ENCODE data around the gene TMEM229A.
A peak's percentile ranks its signal among the peaks of the same experiment; 100 is the strongest.
"Not testable (repeated sequence)": the region's sequence is repeated elsewhere in the genome, so short reads cannot be mapped to it uniquely, and the experiment has no call there.

TMEM229A gene

DNA sequence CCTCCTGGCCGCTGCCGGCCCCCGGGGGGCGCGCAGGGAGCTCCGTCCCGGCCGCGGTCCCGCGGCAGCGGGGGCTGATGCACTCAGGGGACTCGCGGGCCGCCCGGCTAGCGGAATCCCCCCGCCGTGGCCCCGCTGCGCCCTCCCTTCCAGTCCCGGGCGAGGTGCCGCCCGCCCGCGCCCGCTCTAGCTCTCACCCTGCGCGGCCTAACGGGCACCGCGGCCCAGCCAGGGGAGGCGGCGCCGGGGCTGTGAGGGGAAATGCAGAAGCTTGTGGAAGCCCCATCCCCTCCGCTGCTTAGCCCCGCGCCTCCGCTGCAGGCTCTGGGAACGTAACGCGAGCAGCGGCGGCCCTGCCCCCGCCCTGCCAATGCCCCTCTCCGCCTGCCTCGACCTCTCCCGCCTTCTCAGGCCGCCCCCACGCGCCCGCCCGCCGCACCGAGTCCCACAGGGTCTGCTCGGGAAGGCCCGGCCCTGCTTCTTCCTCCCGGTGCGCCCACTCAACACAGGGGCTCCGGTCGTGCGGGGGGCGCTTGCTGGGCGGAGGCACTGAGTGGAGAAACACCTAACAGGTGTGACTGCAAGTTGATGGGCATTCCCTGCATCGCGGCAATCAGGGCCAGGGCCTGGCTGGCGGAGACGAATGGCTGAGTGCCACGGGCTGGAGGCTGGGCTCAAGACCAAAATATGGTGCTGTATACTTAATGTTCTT is 384 bp upstream of the TMEM229A start:
- DNase-seq = peak; percentile 58

DNA sequence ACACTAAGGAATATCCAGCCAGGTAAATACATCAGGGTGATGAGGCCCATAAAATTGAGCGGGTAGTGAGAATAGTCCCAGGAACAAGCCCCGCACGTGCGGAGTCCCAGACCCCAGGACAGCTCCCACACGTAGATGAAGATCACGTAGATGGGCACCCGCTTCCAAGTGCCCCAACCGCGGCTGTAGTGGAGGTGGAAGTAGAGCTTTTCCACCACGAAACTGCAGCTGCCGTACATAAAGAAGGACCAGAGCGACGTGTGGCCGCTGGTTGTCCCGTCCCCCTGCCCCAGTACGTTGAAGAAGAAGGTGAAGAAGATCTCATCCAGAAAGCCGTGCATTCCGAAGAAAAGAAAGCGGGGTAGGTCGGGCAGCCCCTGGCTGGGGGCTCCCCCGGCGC is 948 bp downstream of the TMEM229A start:
- DNase-seq = peak; percentile 67

DNA sequence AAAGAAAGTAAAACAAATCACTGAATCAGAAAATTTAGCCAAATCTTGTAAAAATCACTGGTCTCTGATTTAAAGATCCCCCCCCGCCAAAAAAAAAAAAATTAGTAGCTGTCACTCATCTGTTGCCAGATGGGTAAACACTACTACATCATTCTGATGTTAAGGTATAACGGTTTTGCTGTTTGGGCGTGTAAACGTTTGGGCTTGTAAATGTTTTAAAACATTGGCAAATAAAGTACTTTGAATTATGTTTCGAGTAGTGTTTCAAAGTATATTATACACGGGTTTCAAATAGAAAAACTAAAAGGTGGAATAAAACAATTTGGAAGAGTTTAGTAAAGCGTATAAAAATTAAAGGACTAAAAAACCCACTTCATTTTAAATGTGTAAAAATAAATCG is 1.5 kb downstream of the TMEM229A start:
- no peak for DNase-seq

DNA sequence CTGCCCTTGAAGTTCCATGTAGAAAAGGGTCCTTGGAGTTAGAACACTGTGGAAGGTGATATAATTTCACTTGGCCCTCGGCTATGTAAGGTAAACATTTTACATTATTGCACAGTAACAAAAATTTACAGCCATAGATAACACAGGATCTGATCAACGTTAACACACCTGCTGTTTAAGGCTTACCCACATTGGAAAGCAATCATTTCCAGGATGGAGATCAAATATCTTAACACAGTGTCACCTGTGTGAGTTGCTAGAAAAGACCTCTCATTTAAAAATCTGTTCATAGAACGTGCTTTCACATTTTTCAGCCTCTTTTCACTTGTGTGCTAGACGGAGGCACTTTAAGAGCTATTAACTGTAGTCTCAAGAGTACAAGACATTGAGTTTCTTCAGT is 1.9 kb downstream of the TMEM229A start:
- no peak for DNase-seq

DNA sequence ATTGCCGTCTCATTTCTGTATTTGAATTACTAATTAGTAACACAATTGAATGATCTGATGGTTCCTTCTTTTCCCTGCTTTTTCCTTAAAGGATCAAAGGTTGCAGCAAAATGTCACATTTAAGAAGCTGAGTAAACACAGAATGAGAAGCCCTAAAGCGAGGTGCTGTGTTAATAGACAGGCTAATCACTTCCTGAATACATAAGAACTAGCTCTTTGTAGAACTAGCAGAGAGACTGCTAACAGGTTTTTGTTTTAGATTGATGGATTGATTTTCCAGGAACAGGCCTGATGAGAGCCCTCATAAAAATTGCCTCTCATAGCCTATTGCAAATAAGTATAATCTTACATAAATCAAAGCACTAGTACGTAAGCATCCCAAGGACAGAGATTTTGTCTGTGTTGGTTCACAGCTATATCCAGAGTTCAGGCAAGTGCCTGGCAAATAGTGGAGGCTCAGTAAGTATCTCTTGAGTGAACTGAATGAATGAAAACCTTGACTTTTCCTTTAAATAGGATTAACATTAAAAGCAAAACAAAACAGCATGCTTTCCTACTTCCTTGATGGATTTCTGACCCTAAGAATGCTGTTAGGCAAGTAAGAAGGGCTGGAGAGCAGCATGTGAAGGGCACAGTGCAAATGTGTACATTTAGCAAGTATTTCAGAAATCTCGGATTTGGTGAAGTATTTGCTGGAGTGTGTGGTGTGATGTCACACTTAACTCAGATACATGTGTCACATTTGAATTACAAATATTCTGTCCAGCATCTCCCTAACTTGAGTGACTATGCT is 3.3 kb downstream of the TMEM229A start:
- no peak for DNase-seq

DNA sequence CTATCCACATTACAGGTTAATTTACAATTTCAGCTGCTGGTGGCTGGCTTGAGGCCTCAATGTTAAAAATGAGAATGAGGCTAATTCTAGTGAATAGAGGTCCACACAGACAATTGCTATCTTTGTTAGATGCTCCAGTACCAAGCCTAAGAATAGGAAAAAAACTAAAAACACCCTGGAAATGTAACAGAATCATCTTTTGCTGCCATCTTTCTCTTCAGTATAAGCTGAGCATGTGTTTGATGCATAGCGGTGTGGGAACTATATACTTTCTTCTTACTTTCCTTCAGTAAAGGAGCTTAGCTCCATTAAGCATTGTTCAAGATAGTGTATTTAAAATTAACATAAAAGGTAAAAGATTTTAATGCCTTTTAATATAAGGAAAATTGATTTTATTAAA is 5.6 kb downstream of the TMEM229A start:
- no peak for DNase-seq

DNA sequence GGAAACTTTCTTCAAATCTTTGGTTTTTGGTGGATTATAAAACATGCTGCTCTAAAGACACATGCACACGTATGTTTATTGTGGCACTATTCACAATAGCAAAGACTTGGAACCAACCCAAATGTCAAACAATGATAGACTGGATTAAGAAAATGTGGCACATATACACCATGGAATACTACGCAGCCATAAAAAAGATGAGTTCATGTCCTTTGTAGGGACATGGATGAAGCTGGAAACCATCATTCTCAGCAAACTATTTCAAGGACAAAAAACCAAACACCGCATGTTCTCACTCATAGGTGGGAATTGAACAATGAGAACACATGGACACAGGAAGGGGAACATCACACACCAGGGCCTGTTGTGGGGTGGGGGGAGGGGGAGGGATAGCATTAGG is 8.5 kb downstream of the TMEM229A start:
- not testable (repeated sequence) for DNase-seq

DNA sequence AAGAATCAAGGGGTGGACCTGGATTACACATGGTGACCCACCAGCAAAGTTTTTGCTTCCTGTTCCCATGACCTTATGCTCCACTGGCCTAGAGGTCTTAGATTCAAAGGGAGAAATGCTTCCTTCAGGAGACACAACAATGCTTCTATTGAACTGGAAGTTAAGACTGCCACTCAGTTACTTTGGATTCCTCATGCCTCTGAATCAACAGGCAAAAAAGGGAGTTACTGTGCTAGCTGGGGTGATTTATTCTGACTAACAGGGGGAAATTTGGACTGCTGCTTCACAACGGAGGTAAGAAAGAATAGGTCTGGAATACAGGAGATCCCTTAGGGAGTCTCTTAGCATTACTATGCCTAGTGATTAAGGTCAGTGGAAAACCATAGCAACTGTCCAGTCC is 10.3 kb downstream of the TMEM229A start:
- DNase-seq = no peak

DNA sequence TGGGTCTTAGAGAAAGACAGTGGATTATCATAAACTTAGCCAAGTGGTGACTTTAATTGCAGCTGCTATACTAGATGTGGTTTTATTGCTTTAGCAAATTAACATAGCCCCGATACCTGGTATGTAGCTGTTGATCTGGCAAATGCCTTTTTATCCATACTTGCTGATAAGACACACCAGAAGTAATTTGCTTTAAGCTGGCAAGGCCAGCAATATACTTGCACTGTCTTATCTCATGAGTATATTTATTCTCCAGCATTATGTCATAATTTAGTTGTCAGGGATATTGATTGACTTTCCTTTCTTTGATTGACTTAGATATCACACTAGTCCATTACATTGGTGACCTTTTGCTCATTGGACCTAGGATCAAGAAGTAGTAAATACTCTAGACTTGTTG is 12.8 kb downstream of the TMEM229A start:
- DNase-seq = no peak

DNA sequence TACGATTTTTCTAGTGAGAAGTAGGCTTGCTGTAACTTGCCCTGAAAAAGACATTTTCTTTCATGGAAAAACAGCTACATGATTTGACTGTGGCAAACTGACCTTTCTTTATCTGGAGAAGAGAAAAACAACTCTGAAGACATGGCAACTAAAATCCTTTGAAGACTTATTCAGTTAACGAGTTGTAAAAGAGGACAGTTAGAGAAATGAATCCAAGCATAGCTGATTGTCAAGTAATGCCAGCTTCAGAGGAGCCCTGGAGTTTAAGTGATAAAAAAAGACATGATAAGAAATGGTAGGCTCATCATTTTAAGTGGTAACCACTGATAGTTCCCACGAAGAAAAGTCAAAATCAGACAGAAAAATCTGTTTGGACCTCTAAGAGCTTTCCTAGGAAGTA is 19.6 kb downstream of the TMEM229A start:
- DNase-seq = no peak

DNA sequence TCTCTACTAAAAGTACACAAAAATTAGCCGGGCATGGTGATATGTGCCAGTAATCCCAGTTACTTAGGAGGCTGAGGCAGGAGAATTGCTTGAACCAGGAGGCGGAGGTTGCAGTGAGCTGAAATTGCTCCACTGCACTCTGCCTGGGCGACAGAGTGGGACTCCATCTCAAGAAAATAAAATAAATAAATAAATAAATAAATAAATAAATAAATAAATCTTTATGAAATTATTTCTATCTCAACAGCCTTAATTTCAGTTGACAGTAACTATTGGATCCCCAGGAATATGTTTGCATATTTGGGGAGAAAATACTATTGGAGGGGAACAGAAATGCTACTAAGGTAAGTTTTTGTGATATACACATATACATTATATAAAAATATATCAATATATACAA is 20.0 kb downstream of the TMEM229A start:
- no peak for DNase-seq

DNA sequence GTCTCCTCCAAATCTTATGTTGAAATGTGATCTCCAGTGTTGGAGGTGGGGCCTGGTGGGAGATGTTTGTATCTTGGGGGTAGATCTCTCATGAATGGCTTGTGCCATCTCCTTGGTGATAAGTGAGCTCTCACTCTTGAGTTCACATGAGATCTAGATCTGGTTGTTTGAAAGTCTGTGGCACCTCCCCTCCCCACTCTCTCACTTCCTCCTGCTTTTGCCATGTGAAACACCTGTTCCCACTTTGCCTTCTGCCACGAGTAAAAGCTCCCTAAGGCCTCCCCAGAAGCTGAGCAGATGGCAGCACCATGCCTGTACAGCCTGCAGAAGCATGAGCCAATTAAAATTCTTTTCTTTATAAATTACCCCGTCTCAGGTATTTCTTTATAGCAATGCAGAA is 23.5 kb downstream of the TMEM229A start:
- no peak for DNase-seq

DNA sequence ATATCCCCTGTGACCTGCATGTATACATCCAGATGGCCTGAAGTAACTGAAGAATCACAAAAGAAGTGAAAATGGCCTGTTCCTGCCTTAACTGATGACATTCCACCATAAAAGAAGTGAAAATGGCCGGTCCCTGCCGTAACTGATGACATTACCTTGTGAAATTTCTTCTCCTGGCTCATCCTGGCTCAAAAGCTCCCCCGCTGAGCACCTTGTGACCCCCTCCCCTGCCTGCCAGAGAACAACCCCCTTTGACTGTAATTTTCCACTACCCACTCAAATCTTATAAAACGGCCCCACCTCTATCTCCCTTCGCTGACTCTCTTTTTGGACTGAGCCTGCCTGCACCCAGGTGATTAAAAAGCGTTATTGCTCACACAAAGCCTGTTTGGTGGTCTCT is 24.6 kb downstream of the TMEM229A start:
- not testable (repeated sequence) for DNase-seq

DNA sequence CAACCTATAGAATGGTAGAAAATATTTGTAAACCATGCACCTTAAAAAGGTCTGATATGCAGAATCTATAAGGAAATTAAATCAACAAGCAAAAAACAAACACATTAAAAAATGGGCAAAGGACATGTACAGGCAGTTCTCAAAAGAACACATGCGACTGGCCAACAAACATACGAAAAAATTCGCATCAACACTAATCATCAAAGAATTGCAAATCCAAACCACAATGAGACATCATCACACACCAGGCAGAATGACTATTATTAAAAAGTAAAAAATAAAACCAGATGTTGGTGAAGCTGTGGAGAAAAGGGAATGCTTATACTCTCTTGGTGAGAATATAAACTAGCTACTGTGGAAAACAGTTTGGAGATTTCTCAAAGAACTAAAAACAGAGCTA is 33.2 kb downstream of the TMEM229A start:
- no peak for DNase-seq

DNA sequence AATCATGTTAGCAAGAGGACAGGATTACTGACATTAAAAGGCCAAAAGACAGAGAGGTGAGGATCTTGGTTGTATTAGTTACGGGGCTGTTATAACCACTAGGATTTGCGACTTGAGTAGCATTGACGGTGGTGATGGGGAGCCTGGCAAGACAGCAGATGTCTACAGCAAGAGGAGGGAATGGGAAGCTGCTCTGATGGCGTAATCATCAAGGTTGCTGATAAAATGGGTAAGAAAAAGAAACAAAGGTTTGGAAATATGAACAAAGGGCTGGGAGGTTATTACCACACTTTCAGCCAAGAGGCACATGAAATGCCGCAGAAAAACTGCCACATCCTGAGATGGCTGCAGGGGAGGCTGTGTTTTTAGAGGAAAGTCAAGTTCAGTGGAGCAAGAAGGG is 33.9 kb downstream of the TMEM229A start:
- no peak for DNase-seq

DNA sequence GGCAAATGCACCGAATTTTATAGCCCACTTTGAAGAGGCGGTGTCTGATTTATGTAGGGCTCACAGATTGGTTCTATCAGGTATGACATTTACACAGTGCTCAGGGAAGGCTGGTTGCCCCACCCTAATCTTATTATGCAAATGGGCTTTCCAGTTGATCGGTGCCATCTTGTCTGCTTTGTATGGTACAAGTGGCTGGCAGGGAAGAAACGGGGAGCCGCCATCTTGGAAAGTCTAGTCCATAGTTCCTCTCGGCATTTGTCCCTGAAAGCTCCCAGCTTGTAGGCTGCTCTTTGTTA is 36.6 kb downstream of the TMEM229A start:
- no peak for DNase-seq

DNA sequence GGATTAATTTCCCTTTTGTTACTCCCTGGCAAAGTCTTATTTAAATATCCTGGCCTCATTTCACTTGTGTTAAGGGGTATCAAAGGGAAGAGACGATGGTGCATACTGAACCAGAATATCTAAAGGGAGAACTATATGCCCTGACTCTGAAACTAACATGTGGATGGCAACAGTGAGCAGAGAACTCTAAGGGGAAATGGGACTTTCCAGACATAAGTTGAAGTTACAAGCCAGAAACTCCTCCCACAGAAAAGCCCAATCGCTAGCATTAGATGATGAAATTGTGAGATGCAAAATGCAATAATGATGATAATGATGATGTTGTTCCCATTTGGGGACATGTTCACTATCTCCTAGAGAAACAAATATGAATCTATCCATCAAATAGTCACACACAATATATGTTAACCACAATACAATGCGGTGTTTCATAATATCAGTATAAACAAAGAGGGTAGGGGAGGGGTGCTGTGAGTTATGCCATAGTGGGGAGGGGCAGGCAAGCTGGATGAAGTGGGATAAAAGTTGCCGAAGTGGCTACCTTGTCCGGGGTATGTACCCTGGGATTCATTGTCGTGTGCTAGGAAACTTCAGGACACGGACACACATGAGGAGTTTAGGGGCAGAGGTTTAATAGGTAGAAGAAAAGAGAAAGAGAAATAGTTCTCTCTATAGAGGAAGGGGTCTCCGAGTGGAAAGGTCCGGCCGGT is 37.1 kb downstream of the TMEM229A start:
- DNase-seq = no peak

DNA sequence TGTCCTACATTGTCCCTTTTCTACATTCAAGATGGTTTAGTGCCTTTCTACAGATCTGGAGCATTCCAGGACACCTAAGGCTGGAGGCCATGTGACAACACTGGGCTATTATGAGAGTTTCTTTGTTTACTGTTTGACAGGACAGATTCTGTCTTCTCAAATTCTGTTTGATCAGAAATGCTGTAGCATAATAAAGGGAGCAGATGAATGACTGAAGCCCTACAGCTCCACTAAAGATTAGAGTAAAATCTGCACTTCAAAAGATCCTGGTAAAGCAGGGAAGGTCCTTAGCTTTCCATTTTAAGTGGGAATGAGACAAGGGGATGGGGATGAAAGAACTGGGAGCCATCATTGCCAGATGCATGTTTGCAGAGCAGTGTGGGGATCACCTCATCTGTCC is 38.4 kb downstream of the TMEM229A start:
- no peak for DNase-seq

DNA sequence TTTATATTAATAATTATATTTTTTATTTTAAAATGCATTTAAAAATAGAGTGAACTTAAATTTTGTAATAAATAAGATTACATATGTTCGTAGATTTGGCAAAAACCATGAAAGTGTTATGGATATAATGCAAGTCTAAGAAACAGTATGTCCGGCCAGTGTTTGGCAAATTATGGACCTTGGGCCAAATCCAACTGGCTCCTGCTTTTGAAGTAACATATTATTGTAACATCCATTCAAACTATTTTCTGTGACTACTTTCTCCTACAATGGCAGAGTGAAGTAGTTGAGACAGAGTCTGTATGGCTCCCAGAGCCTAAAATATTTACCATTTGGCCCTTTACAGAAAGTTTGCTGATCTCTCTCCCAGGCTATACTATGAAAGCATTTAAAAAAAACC is 38.9 kb downstream of the TMEM229A start:
- no peak for DNase-seq

DNA sequence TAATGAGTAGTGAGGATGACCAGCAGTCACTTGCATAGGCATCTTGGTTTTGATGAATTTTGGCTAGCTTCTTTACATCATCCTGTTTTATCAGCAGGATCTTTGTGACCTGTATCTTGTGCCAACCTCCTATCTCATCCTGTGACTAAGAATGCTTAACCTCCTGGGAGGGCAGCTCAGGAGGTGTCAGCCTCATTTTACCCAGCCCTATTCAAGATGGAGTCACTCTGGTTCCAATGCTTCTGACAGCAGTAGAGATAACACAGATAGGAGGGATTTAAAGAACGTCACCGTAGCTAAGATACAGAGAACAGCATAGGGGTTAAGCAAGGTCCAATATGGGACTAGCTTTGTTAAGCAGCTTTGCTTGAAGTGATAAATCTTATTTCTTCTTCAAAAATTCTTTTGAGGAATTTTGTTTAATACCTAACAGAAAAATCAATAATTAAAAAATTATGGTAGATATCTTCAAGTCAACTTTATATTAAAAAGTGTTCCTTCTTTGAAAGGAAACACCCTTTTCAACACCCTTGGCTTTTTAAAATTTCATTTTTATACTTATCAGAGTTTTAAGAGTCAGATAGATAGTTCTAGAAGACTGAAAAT is 39.9 kb downstream of the TMEM229A start:
- DNase-seq = no peak

DNA sequence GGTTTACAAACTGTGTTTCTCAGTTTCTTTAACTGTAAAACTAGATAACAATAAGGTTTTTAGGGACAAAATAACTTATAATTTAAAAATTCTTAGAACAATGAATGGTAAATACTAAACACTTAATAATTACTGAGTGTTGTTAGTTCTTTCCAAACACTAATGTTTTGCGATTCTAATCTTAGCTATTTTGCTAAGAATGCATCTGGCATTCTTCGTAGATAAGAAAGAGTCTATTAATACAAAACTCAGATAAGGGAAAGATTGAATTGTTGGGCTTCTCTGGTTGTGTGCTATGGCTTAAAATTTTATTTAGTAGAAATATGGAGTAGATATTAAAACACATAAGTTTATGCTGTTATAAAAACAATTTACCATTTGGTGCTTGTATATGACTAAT is 45.4 kb downstream of the TMEM229A start:
- no peak for DNase-seq
